Breast epithelium (tissue), 3 donors: ENCODE results near the gene PPM1A.

Experiments
- CTCF ChIP-seq, 3 donors: fragments of 450-650 bp; IDR thresholded peaks; one replicate each; pipeline ENCODE4 v1.5.1; 2016 to 2017; ENCODE audit warnings: antibody characterized with exemption in 3 of 3, mild to moderate bottlenecking in 3 of 3, moderate library complexity in 3 of 3
- POLR2AphosphoS5 ChIP-seq, 3 donors: sonication (generic); formaldehyde crosslinking; IDR thresholded peaks; one replicate each; pipeline ENCODE4 v1.6.1; 2017; ENCODE audit warnings: antibody characterized with exemption in 3 of 3

- no peak for TF ChIP-seq CTCF (IDR thresholded peaks at IDR 0.05)
- TF ChIP-seq POLR2AphosphoS5 (IDR thresholded peaks at IDR 0.05) = no peak
Measured at GRCh38 chr14:60206837-60207533, 42.0 kb upstream of the PPM1A start.
